Liver (tissue), 9 donors: ENCODE measurements around the gene TAF5. TPM values are rescaled to one million over a fixed set of nuclear protein-coding genes. Genes with fewer than 3 reads are reported as not detected.

Source experiments
- DNase-seq: peaks from one replicate; pipeline ENCODE4 v3.0.0-alpha.2; 2017; ENCODE audit warnings: low spot score
- H3K27ac ChIP-seq, 2 donors: one replicate each; pipeline ENCODE4 v1.7.0; 2013; ENCODE audit warnings: inconsistent platforms in 2 of 2, low read length in 2 of 2, control low read depth in 1 of 2, low read depth in 1 of 2, mild to moderate bottlenecking in 1 of 2
- H3K27me3 ChIP-seq, 4 donors: one replicate each; pipeline versions ENCODE4 v1.6.1 to v1.7.0; 2013; ENCODE audit warnings: low read length in 3 of 4, inconsistent platforms in 1 of 4, mild to moderate bottlenecking in 1 of 4, moderate library complexity in 1 of 4; ENCODE audit not compliant: control insufficient read depth in 4 of 4, insufficient read depth in 4 of 4
- H3K36me3 ChIP-seq, 4 donors: one replicate each; pipeline versions ENCODE4 v1.6.1 to v1.7.0; 2013; ENCODE audit warnings: low read length in 3 of 4, mild to moderate bottlenecking in 3 of 4, low read depth in 1 of 4, moderate library complexity in 1 of 4; ENCODE audit not compliant: control insufficient read depth in 4 of 4, insufficient read depth in 3 of 4
- H3K4me1 ChIP-seq, 4 donors: one replicate each; pipeline versions ENCODE4 v1.6.1 to v1.7.0; 2013; ENCODE audit warnings: low read length in 3 of 4, mild to moderate bottlenecking in 3 of 4, moderate library complexity in 1 of 4; ENCODE audit not compliant: control insufficient read depth in 4 of 4, insufficient read depth in 4 of 4
- H3K4me3 ChIP-seq, 3 donors: one replicate each; pipeline versions ENCODE4 v1.6.1 to v1.7.0; 2013; ENCODE audit warnings: low read length in 3 of 3, control low read depth in 1 of 3, low read depth in 1 of 3, mild to moderate bottlenecking in 1 of 3
- H3K9ac ChIP-seq, 2 donors: one replicate each; pipeline ENCODE4 v1.7.0; 2013; ENCODE audit warnings: low read length in 2 of 2, mild to moderate bottlenecking in 2 of 2, moderate library complexity in 2 of 2, control low read depth in 1 of 2, low read depth in 1 of 2
- H3K9me3 ChIP-seq, 4 donors: one replicate each; pipeline versions ENCODE4 v1.6.1 to v1.7.0; 2013; ENCODE audit warnings: low read length in 3 of 4; ENCODE audit not compliant: control insufficient read depth in 4 of 4
- EGR1 ChIP-seq, 2 donors: IDR thresholded peaks; 2 replicates each; pipeline ENCODE4 v1.6.1; 2016 to 2018; ENCODE audit warnings: antibody characterized with exemption in 2 of 2, low read depth in 2 of 2
- FOXA1 ChIP-seq: IDR thresholded peaks from 2 replicates; pipeline ENCODE4 v1.6.1; 2016; ENCODE audit warnings: antibody characterized with exemption
- GABPA ChIP-seq, 2 donors: IDR thresholded peaks in 1 of 2; conservative IDR thresholded peaks in 1 of 2; 2 replicates each; pipeline ENCODE4 v1.6.1; 2016; ENCODE audit warnings: antibody characterized with exemption in 2 of 2, mild to moderate bottlenecking in 1 of 2, moderate library complexity in 1 of 2
- HNF4A ChIP-seq, 2 donors: conservative IDR thresholded peaks; 2 replicates each; pipeline ENCODE4 v1.6.1; 2016; ENCODE audit warnings: antibody characterized with exemption in 2 of 2, mild to moderate bottlenecking in 2 of 2
- HNF4G ChIP-seq: IDR thresholded peaks from 2 replicates; pipeline ENCODE4 v1.6.1; 2016; ENCODE audit warnings: antibody characterized with exemption
- JUND ChIP-seq, 2 donors: IDR thresholded peaks; 2 replicates each; pipeline ENCODE4 v1.6.1; 2016; ENCODE audit warnings: antibody characterized with exemption in 2 of 2
- NR2F2 ChIP-seq: IDR thresholded peaks from 2 replicates; pipeline ENCODE4 v1.6.1; 2016; ENCODE audit warnings: antibody characterized with exemption
- RXRA ChIP-seq, 2 donors: IDR thresholded peaks; 2 replicates each; pipeline ENCODE4 v1.6.1; 2017 to 2018; ENCODE audit warnings: antibody characterized with exemption in 2 of 2, mild to moderate bottlenecking in 1 of 2
- SP1 ChIP-seq: IDR thresholded peaks from 2 replicates; pipeline ENCODE4 v1.6.1; 2018; ENCODE audit warnings: antibody characterized with exemption, mild to moderate bottlenecking
- TAF1 ChIP-seq: conservative IDR thresholded peaks from 2 replicates; pipeline ENCODE4 v1.6.1; 2016; ENCODE audit warnings: antibody characterized with exemption, mild to moderate bottlenecking
- WGBS: extraction: QIAGEN DNeasy Blood & Tissue Kit; methylation state at CpG from one replicate; pipeline ENCODE4 v1.1.7; 2013; 5-methylcytosine and 5-hydroxymethylcytosine counted together
- polyA plus RNA-seq, 2 donors: library from polyadenylated mRNA; stranded (reverse) in 1 of 2; unstranded in 1 of 2; fragments of 200-250 nt in 1 of 2; fragments of >200 nt in 1 of 2; fragmentation: Nextera tagmentation in 1 of 2; extraction: Ambion mirVana in 1 of 2; gene quantifications; one replicate each; pipeline versions ENCODE4 v1.2.1 to v1.2.3, GENCODE V29; 2013 to 2015
- total RNA-seq, 2 donors: library from RNA; depleted of rRNA; stranded (reverse); fragments of >200 nt; gene quantifications; one replicate each; pipeline ENCODE4 v1.2.3, GENCODE V29; 2014
- TF ChIP-seq, protein P1 (sequence below): IDR thresholded peaks from 2 replicates; pipeline ENCODE4 v1.6.1; 2016; ENCODE audit warnings: antibody characterized with exemption
- TF ChIP-seq, protein P2 (sequence below): IDR thresholded peaks from 2 replicates; pipeline ENCODE4 v1.6.1; 2016; ENCODE audit warnings: antibody characterized with exemption, mild to moderate bottlenecking
- TF ChIP-seq, protein P3 (sequence below): fragments of 150-350 bp; IDR thresholded peaks from 2 replicates; pipeline ENCODE4 v1.5.1; 2017; ENCODE audit warnings: improper control_type of control experiment, low read depth, low read length; ENCODE audit not compliant: missing input control
- TF ChIP-seq, protein P4 (sequence below): IDR thresholded peaks from 2 replicates; pipeline ENCODE4 v1.6.1; 2016; ENCODE audit warnings: antibody characterized with exemption
- donor health status: healthy.
- donor health status: healthy.
- donor health status: healthy.
- donor health status: healthy.
- donor health status: healthy.

The TAF5 gene
- total and polyA plus RNA-seq, 4 donors, result 0.90 to 5.6 (median 2.6) TPM

GRCh38 chr10:103336370-103336769, 31.4 kb upstream of the TAF5 start:
- no peak overlapping the region for H3K4me3 ChIP-seq
- H3K9me3 ChIP-seq, result no peaks in the 10 kb centered on the region
- peaks cover 0 to 17% (median 7%) of the 10 kb centered on the region in 4 donors for H3K36me3 ChIP-seq
- no peaks in the 10 kb centered on the region for H3K4me1 ChIP-seq
- no peak overlapping the region for H3K27ac ChIP-seq
- TF ChIP-seq, protein P1, sequence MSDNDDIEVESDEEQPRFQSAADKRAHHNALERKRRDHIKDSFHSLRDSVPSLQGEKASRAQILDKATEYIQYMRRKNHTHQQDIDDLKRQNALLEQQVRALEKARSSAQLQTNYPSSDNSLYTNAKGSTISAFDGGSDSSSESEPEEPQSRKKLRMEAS, result no peak
- 98% methylated on average over 4 of the region's 4 CpGs for WGBS
- H3K9ac ChIP-seq, result no peak overlapping the region
- no peaks in the 10 kb centered on the region for H3K27me3 ChIP-seq
- DNase-seq, result no peak

DNA sequence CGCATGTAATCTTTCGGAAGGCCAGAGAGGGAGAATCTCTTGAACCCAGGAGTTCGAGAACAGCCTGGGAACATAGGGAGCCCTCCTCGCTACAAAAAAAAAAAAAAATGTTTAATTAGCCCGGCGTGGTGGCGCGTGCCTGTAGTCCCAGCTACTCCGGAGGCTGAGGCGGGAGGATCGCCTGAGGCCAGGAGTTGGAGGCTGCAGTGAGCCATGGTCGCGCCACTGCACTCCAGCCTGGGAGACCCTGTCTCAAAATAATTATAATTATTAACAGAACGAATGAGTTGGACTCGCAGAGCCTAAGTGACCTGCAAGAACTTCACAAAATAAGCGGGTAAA, 17.6 kb upstream of the TAF5 start:
- Histone ChIP-seq H3K9me3 (no peaks in the 10 kb centered on the region), H3K36me3 (peaks cover 2 to 13% (median 7%) of the 10 kb centered on the region in 4 donors), H3K27ac (peak overlapping the region; percentile 52 to 81), H3K4me3 (peak overlapping the region; percentile 52 to 95 (median 84)), H3K27me3 (no peaks in the 10 kb centered on the region), H3K4me1 (peaks cover 2 to 10% (median 5%) of the 10 kb centered on the region in 4 donors), H3K9ac (peak overlapping the region; percentile 55 to 78)
- DNase-seq, result no peak
- 61% methylated on average over 16 of the region's 16 CpGs for WGBS
- TF ChIP-seq, protein P1, result no peak
- no peak for TF ChIP-seq NR2F2
- TF ChIP-seq, protein P2, sequence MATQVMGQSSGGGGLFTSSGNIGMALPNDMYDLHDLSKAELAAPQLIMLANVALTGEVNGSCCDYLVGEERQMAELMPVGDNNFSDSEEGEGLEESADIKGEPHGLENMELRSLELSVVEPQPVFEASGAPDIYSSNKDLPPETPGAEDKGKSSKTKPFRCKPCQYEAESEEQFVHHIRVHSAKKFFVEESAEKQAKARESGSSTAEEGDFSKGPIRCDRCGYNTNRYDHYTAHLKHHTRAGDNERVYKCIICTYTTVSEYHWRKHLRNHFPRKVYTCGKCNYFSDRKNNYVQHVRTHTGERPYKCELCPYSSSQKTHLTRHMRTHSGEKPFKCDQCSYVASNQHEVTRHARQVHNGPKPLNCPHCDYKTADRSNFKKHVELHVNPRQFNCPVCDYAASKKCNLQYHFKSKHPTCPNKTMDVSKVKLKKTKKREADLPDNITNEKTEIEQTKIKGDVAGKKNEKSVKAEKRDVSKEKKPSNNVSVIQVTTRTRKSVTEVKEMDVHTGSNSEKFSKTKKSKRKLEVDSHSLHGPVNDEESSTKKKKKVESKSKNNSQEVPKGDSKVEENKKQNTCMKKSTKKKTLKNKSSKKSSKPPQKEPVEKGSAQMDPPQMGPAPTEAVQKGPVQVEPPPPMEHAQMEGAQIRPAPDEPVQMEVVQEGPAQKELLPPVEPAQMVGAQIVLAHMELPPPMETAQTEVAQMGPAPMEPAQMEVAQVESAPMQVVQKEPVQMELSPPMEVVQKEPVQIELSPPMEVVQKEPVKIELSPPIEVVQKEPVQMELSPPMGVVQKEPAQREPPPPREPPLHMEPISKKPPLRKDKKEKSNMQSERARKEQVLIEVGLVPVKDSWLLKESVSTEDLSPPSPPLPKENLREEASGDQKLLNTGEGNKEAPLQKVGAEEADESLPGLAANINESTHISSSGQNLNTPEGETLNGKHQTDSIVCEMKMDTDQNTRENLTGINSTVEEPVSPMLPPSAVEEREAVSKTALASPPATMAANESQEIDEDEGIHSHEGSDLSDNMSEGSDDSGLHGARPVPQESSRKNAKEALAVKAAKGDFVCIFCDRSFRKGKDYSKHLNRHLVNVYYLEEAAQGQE, result no peak
- TF ChIP-seq HNF4G, result no peak
- no peak for TF ChIP-seq FOXA1
- TF ChIP-seq GABPA (IDR thresholded peaks at IDR 0.05 in 1 of 2, conservative IDR thresholded peaks at IDR 0.05 in 1 of 2), result no peak
- no peak for TF ChIP-seq TAF1
- TF ChIP-seq, protein P3, sequence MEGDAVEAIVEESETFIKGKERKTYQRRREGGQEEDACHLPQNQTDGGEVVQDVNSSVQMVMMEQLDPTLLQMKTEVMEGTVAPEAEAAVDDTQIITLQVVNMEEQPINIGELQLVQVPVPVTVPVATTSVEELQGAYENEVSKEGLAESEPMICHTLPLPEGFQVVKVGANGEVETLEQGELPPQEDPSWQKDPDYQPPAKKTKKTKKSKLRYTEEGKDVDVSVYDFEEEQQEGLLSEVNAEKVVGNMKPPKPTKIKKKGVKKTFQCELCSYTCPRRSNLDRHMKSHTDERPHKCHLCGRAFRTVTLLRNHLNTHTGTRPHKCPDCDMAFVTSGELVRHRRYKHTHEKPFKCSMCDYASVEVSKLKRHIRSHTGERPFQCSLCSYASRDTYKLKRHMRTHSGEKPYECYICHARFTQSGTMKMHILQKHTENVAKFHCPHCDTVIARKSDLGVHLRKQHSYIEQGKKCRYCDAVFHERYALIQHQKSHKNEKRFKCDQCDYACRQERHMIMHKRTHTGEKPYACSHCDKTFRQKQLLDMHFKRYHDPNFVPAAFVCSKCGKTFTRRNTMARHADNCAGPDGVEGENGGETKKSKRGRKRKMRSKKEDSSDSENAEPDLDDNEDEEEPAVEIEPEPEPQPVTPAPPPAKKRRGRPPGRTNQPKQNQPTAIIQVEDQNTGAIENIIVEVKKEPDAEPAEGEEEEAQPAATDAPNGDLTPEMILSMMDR, result no peak
- TF ChIP-seq HNF4A (conservative IDR thresholded peaks at IDR 0.05), result no peak
- no peak for TF ChIP-seq JUND (IDR thresholded peaks at IDR 0.05)
- no peak for TF ChIP-seq RXRA (IDR thresholded peaks at IDR 0.05)
- no peak for TF ChIP-seq SP1
- no peak for TF ChIP-seq EGR1 (IDR thresholded peaks at IDR 0.05; ENCODE audit: low read depth in 2 of 2)
- TF ChIP-seq, protein P4, sequence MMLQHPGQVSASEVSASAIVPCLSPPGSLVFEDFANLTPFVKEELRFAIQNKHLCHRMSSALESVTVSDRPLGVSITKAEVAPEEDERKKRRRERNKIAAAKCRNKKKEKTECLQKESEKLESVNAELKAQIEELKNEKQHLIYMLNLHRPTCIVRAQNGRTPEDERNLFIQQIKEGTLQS, result no peak
